ENCODE results near the gene WDFY4. TPM values are rescaled to one million over a fixed set of nuclear protein-coding genes. Genes with fewer than 3 reads are reported as not detected.

Gene WDFY4
- total RNA-seq, 4 donors from 2014 or later, result 5.0 to 16.5 (median 8.8) TPM

GRCh38 chr10:48931188-48931587 is 246.5 kb downstream of the WDFY4 start:
- Histone ChIP-seq H3K27ac (no peak overlapping the region), H3K27me3 (no peaks in the 10 kb centered on the region), H3K4me1 (no peaks in the 10 kb centered on the region), H3K36me3 (no peaks in the 10 kb centered on the region), H3K4me3 (no peak overlapping the region), H3K9me3 (no peaks in the 10 kb centered on the region)
- 59 to 64% methylated on average over 3 to 4 of the region's 4 CpGs for WGBS, 2 donors
- TF ChIP-seq, protein P1, sequence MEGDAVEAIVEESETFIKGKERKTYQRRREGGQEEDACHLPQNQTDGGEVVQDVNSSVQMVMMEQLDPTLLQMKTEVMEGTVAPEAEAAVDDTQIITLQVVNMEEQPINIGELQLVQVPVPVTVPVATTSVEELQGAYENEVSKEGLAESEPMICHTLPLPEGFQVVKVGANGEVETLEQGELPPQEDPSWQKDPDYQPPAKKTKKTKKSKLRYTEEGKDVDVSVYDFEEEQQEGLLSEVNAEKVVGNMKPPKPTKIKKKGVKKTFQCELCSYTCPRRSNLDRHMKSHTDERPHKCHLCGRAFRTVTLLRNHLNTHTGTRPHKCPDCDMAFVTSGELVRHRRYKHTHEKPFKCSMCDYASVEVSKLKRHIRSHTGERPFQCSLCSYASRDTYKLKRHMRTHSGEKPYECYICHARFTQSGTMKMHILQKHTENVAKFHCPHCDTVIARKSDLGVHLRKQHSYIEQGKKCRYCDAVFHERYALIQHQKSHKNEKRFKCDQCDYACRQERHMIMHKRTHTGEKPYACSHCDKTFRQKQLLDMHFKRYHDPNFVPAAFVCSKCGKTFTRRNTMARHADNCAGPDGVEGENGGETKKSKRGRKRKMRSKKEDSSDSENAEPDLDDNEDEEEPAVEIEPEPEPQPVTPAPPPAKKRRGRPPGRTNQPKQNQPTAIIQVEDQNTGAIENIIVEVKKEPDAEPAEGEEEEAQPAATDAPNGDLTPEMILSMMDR (IDR thresholded peaks at IDR 0.05), result no peak
- TF ChIP-seq EP300 (IDR thresholded peaks at IDR 0.05), result no peak
- TF ChIP-seq POLR2A (IDR thresholded peaks at IDR 0.05), result no peak
- no peak for DNase-seq (ENCODE audit: low spot score in 2 of 2)

DNA sequence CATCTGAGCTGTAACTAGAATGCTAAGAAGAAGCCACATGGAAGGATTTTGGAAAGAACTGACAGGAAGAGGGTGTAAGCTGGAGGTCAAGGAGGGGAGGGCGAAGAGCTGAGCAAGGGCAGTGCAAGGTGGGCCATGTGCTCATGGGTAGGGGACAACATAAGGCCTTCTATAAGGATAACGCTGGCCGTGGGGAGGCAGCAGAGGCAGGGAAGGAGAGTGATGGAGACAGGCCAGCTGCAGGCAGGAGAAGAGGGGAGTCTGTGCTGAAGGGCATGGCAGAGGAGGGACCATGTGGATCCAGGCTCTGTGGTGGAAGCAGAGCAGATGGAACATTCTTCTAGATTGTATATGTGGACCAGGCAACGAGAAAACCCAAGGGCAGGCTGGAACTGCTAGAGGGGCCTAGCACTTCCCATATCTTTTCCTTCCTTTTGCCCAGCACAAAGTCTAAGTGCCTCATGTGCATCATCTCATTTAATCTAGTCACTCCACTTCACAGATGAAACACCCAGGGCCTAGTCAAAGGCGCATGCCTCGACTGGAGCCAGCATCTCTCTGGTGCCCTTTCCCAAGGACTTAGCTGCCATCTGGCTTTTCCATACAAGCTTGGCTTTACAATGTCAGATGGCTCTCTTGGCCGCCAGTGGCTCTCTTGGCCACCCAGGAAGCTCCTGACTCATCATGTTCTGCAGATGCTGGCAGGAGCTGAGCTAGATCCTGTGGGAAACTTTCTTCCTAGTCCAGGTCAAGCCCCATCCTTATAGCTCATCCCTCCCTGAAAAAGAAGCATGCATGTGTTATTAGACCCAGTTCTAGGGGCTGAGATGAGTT is 248.4 kb downstream of the WDFY4 start:
- no peaks in the 10 kb centered on the region for H3K27me3 ChIP-seq
- no peak overlapping the region for H3K27ac ChIP-seq
- H3K9me3 ChIP-seq, result no peaks in the 10 kb centered on the region
- H3K36me3 ChIP-seq, result no peaks in the 10 kb centered on the region
- no peaks in the 10 kb centered on the region for H3K4me1 ChIP-seq
- no peak for DNase-seq (ENCODE audit: low spot score in 2 of 2)
- no peak overlapping the region for H3K4me3 ChIP-seq
- 82 to 84% methylated on average over 7 of the region's 7 CpGs for whole genome bisulfite sequencing, 2 donors
- TF ChIP-seq EP300 (IDR thresholded peaks at IDR 0.05) (no peak), POLR2A (IDR thresholded peaks at IDR 0.05) (no peak)
- TF ChIP-seq, protein P1 (IDR thresholded peaks at IDR 0.05), result no peak

- Histone ChIP-seq H3K4me3 (no peak overlapping the region), H3K4me1 (no peaks in the 10 kb centered on the region), H3K27ac (no peak overlapping the region), H3K36me3 (no peaks in the 10 kb centered on the region), H3K27me3 (no peaks in the 10 kb centered on the region), H3K9me3 (no peaks in the 10 kb centered on the region)
- 56 to 64% methylated on average over 17 to 18 of the region's 18 CpGs for WGBS, 2 donors
- DNase-seq (ENCODE audit: low spot score in 2 of 2), result no peak
- TF ChIP-seq POLR2A (IDR thresholded peaks at IDR 0.05), result no peak
- no peak for TF ChIP-seq EP300 (IDR thresholded peaks at IDR 0.05)
- TF ChIP-seq, protein P1 (IDR thresholded peaks at IDR 0.05), result no peak
Observed at GRCh38 chr10:48934672-48935501, 250.2 kb downstream of the WDFY4 start.

DNA sequence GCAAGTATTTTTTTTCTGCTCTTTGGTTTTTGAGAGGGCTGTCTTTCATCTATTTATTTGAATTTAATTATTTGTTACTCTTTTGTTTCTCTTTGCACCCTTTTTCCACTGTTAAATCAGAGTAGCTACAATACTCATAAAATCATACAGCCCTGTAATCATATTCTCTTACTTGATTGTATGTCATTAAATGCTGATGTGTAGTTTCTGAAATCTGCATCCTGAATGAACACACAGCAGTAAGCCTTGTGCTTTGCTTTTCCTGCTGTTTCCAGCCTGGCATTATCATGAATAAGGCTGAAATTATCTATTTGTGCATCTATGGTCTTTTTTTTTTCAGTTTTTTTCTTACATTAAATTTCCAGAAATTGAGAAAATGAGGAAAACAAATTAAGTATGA is 250.9 kb downstream of the WDFY4 start:
- no peak for DNase-seq (ENCODE audit: low spot score in 2 of 2)
- H3K36me3 ChIP-seq, result no peaks in the 10 kb centered on the region
- TF ChIP-seq POLR2A (IDR thresholded peaks at IDR 0.05) (no peak), EP300 (IDR thresholded peaks at IDR 0.05) (no peak)
- TF ChIP-seq, protein P1 (IDR thresholded peaks at IDR 0.05), result no peak
- no peaks in the 10 kb centered on the region for H3K27me3 ChIP-seq
- H3K4me1 ChIP-seq, result no peaks in the 10 kb centered on the region
- H3K9me3 ChIP-seq, result no peaks in the 10 kb centered on the region
- H3K27ac ChIP-seq, result no peak overlapping the region
- no peak overlapping the region for H3K4me3 ChIP-seq

DNA sequence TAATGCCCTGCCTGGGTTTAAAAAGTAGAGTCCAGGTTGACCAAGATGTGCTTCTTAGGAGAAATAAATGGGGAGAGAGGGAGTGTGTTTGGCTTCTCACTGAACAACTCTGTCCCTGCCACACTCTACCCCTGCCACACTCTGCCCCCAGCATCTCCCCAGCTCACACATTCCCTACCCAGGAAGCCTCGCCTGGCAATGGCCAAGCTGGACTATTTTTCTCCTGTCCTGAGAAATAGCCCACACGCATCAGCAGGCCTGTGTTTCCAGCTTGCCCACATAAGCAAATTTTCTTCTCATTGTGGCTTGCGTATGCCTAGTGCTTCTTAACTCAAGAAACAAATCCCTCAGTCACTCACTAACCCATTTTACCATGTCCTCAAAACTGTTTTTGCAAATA is 253.1 kb downstream of the WDFY4 start:
- H3K9me3 ChIP-seq, result no peaks in the 10 kb centered on the region
- WGBS, 2 donors, result 95 to 96% methylated on average over 3 of the region's 3 CpGs
- no peaks in the 10 kb centered on the region for H3K4me1 ChIP-seq
- no peak overlapping the region for H3K27ac ChIP-seq
- no peak overlapping the region for H3K4me3 ChIP-seq
- no peaks in the 10 kb centered on the region for H3K36me3 ChIP-seq
- TF ChIP-seq POLR2A (IDR thresholded peaks at IDR 0.05) (no peak), EP300 (IDR thresholded peaks at IDR 0.05) (no peak)
- TF ChIP-seq, protein P1 (IDR thresholded peaks at IDR 0.05), result no peak
- no peaks in the 10 kb centered on the region for H3K27me3 ChIP-seq
- DNase-seq (ENCODE audit: low spot score in 2 of 2), result no peak
